Measurements from ENCODE around the gene FGD4.

DNA sequence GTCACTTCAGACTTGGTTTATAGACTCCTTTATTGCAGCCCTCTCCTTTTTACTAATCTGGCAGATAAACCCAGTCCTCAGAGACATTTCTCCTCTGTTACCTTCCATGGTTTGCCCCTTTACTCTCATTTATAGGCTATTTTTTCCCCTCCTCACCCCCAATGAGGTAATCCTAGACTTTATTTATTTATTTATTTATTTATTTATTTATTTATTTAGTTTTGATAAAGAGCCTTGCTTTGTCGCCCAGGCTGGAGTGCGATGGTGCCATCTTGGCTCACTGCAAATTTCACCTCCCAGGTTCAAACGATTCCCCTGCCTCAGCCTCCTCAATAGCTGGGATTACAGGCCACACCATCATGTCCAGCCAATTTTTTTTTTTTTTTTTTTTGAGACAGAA lies 8.4 kb downstream of the FGD4 start:
- TF ChIP-seq, protein P1, sequence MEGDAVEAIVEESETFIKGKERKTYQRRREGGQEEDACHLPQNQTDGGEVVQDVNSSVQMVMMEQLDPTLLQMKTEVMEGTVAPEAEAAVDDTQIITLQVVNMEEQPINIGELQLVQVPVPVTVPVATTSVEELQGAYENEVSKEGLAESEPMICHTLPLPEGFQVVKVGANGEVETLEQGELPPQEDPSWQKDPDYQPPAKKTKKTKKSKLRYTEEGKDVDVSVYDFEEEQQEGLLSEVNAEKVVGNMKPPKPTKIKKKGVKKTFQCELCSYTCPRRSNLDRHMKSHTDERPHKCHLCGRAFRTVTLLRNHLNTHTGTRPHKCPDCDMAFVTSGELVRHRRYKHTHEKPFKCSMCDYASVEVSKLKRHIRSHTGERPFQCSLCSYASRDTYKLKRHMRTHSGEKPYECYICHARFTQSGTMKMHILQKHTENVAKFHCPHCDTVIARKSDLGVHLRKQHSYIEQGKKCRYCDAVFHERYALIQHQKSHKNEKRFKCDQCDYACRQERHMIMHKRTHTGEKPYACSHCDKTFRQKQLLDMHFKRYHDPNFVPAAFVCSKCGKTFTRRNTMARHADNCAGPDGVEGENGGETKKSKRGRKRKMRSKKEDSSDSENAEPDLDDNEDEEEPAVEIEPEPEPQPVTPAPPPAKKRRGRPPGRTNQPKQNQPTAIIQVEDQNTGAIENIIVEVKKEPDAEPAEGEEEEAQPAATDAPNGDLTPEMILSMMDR (IDR thresholded peaks at IDR 0.05): no peak
- no peak for TF ChIP-seq POLR2AphosphoS5 (IDR thresholded peaks at IDR 0.05)
